ENCODE results near the gene VAV2. TPM values are rescaled to one million over a fixed set of nuclear protein-coding genes. Genes with fewer than 3 reads are reported as not detected.
A peak's percentile ranks its signal among the peaks of the same experiment; 100 is the strongest.

The VAV2 gene
- total RNA-seq, 1 donor from 2014 or later, result 12.8 TPM

- DNase-seq (ENCODE audit: low spot score), result no peak
These were observed 35.4 kb upstream of the VAV2 start for GRCh38 chr9:134027561-134027960.

GRCh38 chr9:134026981-134027380, 34.9 kb upstream of the VAV2 start:
- no peak for DNase-seq (ENCODE audit: low spot score)

- DNase-seq (ENCODE audit: low spot score), result peak; percentile 6
These were observed 34.5 kb upstream of the VAV2 start for GRCh38 chr9:134026581-134026980.

- DNase-seq (ENCODE audit: low spot score), result peak; percentile 53
These were observed 33.8 kb upstream of the VAV2 start for GRCh38 chr9:134025606-134026541.

GRCh38 chr9:134024828-134025605, 32.9 kb upstream of the VAV2 start, which contains the start of gene BRD3OS:
TSS of gene BRD3OS (plus strand) at chr9:134025481. CDS start at chr9:134026748, 1,267 bp downstream.
- DNase-seq (ENCODE audit: low spot score), result peak; percentile 99

GRCh38 chr9:134024214-134024792, 32.2 kb upstream of the VAV2 start:
- peak; percentile 8 for DNase-seq (ENCODE audit: low spot score)

- no peak for DNase-seq (ENCODE audit: low spot score)
These were observed 22.8 kb upstream of the VAV2 start for GRCh38 chr9:134014946-134015345.

GRCh38 chr9:134011401-134011800, 19.3 kb upstream of the VAV2 start:
- no peak for DNase-seq (ENCODE audit: low spot score)

- DNase-seq (ENCODE audit: low spot score), result no peak
These were observed 18.4 kb upstream of the VAV2 start for GRCh38 chr9:134010310-134011173.

- no peak for DNase-seq (ENCODE audit: low spot score)
These were observed 15.4 kb upstream of the VAV2 start for GRCh38 chr9:134007571-134007970.

- no peak for DNase-seq (ENCODE audit: low spot score)
These were observed 15.0 kb upstream of the VAV2 start for GRCh38 chr9:134007150-134007549.

GRCh38 chr9:134005381-134005780, 13.3 kb upstream of the VAV2 start:
- DNase-seq (ENCODE audit: low spot score), result no peak

GRCh38 chr9:134004881-134005280, 12.8 kb upstream of the VAV2 start:
- no peak for DNase-seq (ENCODE audit: low spot score)

- no peak for DNase-seq (ENCODE audit: low spot score)
These were observed 12.2 kb upstream of the VAV2 start for GRCh38 chr9:134004131-134004873.

- no peak for DNase-seq (ENCODE audit: low spot score)
These were observed 11.1 kb upstream of the VAV2 start for GRCh38 chr9:134003237-134003636.

- no peak for DNase-seq (ENCODE audit: low spot score)
These were observed 10.7 kb upstream of the VAV2 start for GRCh38 chr9:134002796-134003195.

- DNase-seq (ENCODE audit: low spot score), result no peak
These were observed 7.7 kb upstream of the VAV2 start for GRCh38 chr9:133999851-134000265.

GRCh38 chr9:133998915-133999595, 6.9 kb upstream of the VAV2 start:
- DNase-seq (ENCODE audit: low spot score), result no peak

GRCh38 chr9:133997584-133997983, 5.5 kb upstream of the VAV2 start:
- DNase-seq (ENCODE audit: low spot score), result no peak
